GM19023 (cell line): Measurements from ENCODE around the gene OR52E6.

Experiments
- ATAC-seq: cut with Tn5 transposase; IDR thresholded peaks from one replicate; pipeline ENCODE4 v1.9.1; 2021; ENCODE audit warnings: mild to moderate bottlenecking, moderate library complexity; ENCODE audit not compliant: unreplicated experiment

Gene OR52E6

GRCh38 chr11:5841797-5842196 lies at the start of gene OR52E6:
OR52E6 (minus strand) TSS chr11:5841897; CDS start chr11:5841897, 0 bp downstream.
- no peak for ATAC-seq

GRCh38 chr11:5891216-5891800 lies 49.6 kb upstream of the OR52E6 start:
- ATAC-seq, result no peak

DNA sequence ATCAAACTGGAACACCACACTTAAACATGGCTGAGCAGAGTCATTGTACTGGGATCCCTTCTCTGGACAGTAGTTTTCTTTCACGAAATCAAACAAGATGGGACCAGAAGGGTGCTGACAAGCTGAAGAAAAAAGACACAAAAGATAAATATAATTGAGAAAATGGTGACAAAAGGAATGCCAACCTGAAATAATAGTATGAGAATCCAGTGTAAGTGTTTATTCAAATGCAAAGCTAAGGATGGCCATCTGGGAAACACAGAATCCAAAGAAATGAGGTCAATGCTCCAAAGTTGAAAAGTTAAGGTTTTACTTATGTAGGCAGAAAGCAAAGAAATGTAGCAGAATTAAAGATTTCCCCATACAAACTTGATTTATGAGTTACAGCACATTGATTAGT lies 46.0 kb upstream of the OR52E6 start:
- no peak for ATAC-seq

- no peak for ATAC-seq
Observed at GRCh38 chr11:5887172-5887571, 45.5 kb upstream of the OR52E6 start.

- ATAC-seq, result no peak
Observed at GRCh38 chr11:5881756-5882155, 40.1 kb upstream of the OR52E6 start.

- ATAC-seq, result no peak
Observed at GRCh38 chr11:5880329-5880728, 38.6 kb upstream of the OR52E6 start, which contains the start of gene OR52E4. OR52E4 (plus strand) TSS chr11:5880629; CDS start chr11:5884293, 3,664 bp downstream.

GRCh38 chr11:5878564-5878963 lies 36.9 kb upstream of the OR52E6 start:
- no peak for ATAC-seq

DNA sequence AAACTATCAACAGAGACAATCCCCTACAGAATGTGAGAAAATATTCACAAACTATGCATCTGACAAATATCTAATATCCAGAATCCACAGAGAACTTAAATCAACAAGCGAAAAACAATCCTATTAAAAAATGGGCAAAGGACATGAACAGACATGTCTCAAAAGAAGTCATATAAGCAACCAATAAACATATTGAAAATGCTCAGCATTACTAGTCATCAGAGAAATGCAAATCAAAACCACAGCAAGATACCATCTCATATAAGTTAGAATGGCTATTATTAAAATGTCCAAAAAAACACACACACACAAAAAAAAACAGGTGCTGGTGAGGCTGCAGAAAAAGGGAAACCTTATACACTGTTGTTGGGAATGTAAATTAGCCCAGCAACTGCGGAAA lies 24.1 kb upstream of the OR52E6 start:
- no peak for ATAC-seq

DNA sequence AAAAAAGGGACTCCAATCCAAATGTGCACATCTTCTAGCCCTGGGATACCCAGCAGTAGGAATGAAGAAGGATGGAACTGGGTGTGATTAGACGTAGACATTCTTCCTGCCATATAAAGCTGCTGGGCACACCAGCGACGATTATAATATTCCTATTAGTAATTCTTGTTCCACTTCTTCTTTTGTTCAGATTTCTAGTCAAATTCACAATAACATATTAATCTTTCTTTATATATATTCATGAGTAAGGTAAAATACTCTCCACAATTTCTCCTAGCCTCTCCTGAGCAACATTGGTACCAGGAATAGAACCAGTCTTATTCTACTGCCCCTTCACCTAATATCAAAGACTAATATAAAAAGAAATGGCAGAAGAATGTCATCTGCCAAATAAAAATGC lies 15.9 kb upstream of the OR52E6 start, which contains the start of gene OR52E8:
Gene OR52E8 (minus strand): TSS at position 101 of the 400 bp plus-strand sequence. CDS start 0 bp downstream, at position 101.
- no peak for ATAC-seq

- ATAC-seq, result no peak
Observed at GRCh38 chr11:5851002-5851401, 9.3 kb upstream of the OR52E6 start.

DNA sequence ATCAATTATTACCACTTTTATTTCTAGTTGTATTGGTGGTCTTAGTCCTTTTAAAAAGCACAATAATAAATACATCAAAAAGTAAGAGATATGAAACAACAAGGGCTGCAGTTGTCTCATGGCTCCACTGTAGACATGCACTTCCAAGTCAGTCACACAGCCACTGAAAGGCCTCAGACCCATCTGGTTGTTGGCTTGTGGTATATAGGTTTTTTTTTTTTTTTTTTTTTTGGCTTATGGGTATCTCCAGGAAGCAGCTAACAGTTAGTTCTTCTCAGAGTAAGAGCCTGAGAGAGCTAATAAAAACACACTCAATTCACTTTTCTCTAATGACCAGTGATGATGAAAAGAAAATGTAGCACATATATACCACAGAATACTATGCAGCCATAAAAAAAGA lies 6.0 kb upstream of the OR52E6 start:
- ATAC-seq, result no peak

DNA sequence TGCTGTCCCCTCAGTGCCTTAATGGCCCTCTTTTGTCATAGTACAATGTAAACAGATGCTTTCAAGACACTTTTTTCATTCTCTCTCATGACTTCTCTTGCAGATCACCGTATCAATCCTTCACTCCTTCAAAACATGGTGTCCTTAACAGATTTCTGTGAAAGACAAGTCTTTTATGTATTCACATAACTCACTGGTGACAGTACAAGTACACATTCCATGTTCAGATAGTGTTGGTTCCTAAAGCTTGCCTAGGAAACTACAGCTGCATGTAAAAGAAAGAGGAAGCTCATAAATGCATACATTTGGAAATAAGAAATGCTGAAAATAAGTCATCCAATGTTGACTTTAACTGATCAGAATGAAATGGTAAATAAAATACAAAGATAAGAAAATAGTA lies 5.0 kb upstream of the OR52E6 start:
- no peak for ATAC-seq

DNA sequence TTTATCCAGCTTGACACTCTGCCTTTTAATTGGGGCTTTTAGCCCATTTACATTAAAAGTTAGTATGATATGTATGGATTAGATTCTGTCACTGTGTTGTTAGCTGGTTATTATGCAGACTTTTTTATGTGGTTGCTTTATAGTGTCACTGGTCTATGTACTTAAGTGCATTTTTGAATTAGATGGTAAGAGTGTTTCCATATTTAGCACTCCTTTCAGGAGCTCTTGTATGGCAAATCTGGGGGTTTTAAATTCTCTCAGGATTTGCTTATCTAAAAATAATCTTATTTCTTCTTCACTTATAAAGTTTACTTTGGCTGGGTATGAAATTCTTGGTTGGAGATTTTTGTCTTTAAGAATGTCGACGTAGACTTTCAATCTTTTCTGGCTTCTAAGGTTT lies 4.0 kb downstream of the OR52E6 start:
- no peak for ATAC-seq

GRCh38 chr11:5833446-5833845 lies 8.3 kb downstream of the OR52E6 start:
- ATAC-seq, result no peak

GRCh38 chr11:5831196-5831829 lies 10.4 kb downstream of the OR52E6 start:
- ATAC-seq, result no peak

GRCh38 chr11:5818245-5818886 lies 23.3 kb downstream of the OR52E6 start:
- no peak for ATAC-seq

GRCh38 chr11:5815534-5815933 lies 26.2 kb downstream of the OR52E6 start:
- no peak for ATAC-seq

DNA sequence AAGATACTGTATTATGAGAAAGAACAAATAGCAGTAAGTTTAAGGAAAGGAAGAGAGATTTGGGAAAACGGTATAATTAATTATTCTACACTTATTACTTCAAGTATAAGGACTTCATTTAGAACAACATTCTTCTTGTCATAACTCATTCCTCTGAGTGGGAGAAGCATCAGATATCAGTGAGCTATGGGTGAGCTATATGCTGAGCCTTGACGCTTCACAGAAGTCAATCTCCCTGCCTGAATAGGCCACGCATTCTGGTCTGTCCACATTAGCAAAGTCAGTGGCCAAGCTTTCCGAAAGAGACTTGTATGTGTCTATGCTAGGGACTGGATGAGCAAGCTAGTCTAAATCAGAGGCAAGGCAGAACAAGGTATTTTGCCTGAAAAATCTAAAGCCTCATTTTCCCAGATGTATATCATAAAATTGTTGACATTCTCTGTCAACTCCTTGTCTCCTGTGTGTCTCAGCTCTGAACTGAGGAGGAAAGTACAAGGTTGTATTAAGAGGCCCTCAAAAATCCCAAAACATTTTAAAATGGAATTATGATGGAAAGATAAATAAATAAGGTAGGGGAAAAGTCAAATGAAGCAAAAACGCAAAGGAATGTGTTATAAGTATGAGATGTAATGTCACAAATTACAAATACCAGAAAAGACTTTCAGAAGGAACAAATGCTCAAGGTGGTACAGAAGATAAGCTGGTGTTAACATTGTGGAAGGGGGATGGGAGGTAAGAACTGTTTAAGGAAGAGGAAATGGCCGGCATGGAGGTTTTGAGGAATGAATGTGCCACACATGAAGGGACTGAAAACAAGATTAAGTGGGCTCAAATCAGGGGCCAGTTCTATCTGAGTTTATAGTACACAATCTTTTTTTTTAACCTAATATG lies 31.5 kb downstream of the OR52E6 start:
- ATAC-seq, result no peak

DNA sequence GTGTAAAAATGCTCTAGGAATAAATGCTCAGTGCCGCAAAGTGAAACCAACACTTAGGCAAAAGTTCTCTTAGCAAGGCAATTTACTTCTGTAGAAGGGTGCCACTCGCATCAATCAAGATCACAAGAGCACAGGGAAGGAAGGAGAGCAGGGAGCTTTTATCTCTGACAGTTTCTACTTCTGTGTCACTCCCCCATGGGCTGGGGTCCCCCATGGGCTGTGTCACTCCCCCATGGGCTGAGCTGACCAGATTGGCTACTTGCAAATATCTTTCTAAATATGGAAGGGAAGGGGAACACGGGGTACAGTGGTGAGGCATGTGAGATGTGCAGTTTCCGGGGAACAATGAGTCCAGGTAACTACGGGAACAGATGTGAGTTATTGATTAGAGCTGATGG lies 32.6 kb downstream of the OR52E6 start:
- ATAC-seq, result peak; percentile 12

GRCh38 chr11:5808500-5809121 lies 33.1 kb downstream of the OR52E6 start, which contains the start of gene OR52N2:
OR52N2 (plus strand) TSS chr11:5808924; CDS start chr11:5820336, 11,412 bp downstream.
- ATAC-seq, result peak; percentile 97

GRCh38 chr11:5807580-5807979 lies 34.1 kb downstream of the OR52E6 start:
- no peak for ATAC-seq
